Mesothelial cell of epicardium (in vitro differentiated cells): Measurements from ENCODE around the gene P4HTM. TPM values are rescaled to one million over a fixed set of nuclear protein-coding genes. Genes with fewer than 3 reads are reported as not detected.

Experiments used
- DNase-seq, 2 experiments: peaks; one replicate each; pipeline ENCODE4 v3.0.0; 2021; ENCODE audit warnings: low spot score in 2 of 2; ENCODE audit not compliant: unreplicated experiment in 2 of 2
- H3K27ac Mint-ChIP-seq: 2 replicates; pipeline ENCODE4 v1.8.0; 2021; ENCODE audit warnings: mixed read lengths
- H3K27me3 Mint-ChIP-seq: 2 replicates; pipeline ENCODE4 v1.8.0; 2021; ENCODE audit warnings: low read depth, mixed read lengths
- H3K36me3 Mint-ChIP-seq: 2 replicates; pipeline ENCODE4 v1.8.0; 2021; ENCODE audit warnings: mixed read lengths
- H3K4me1 Mint-ChIP-seq: 2 replicates; pipeline ENCODE4 v1.8.0; 2021; ENCODE audit warnings: mixed read lengths
- H3K4me3 Mint-ChIP-seq: 2 replicates; pipeline ENCODE4 v1.8.0; 2021; ENCODE audit warnings: mild to moderate bottlenecking, moderate library complexity, mixed read lengths
- H3K9me3 Mint-ChIP-seq: 2 replicates; pipeline ENCODE4 v1.8.0; 2021; ENCODE audit warnings: mixed read lengths
- CTCF ChIP-seq: fragments of 200-600 bp; sonication (generic); IDR thresholded peaks from one replicate; pipeline ENCODE4 v1.5.0; 2021; ENCODE audit warnings: antibody characterized with exemption; ENCODE audit not compliant: unreplicated experiment
- total RNA-seq: library from RNA; stranded (reverse); gene quantifications from 3 replicates; pipeline ENCODE4 v1.2.1, GENCODE V29; 2021

The P4HTM gene
- total RNA-seq, 1 donor from 2014 or later: 58.4 TPM

DNA sequence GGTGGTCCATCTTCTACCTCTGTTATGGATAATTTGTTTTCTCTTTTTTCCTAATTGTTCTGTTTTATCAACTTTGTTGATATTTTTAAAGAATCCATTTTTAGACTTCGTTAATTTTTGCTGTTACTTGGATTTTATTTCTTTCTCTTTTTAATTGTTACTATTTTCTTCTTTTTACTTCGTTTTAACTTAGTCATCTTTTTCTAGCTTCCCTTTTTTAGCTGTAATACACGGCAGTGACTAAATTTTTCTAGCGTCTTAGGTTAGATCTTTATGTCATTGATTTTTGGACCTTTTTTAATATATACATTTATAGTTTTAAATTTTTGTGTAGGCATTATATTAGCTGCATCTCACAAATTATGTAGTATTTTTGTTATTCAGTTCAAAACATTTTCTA lies 38.3 kb upstream of the P4HTM start:
- DNase-seq: no peak
- H3K9me3 Mint-ChIP-seq: no peaks in the 10 kb centered on the region
- no peak for TF ChIP-seq CTCF
- peaks cover 9% of the 10 kb centered on the region for H3K36me3 Mint-ChIP-seq
- H3K4me1 Mint-ChIP-seq: peaks cover 14% of the 10 kb centered on the region
- H3K27me3 Mint-ChIP-seq: no peaks in the 10 kb centered on the region
- no peak overlapping the region for H3K27ac Mint-ChIP-seq
- H3K4me3 Mint-ChIP-seq: no peak overlapping the region

DNA sequence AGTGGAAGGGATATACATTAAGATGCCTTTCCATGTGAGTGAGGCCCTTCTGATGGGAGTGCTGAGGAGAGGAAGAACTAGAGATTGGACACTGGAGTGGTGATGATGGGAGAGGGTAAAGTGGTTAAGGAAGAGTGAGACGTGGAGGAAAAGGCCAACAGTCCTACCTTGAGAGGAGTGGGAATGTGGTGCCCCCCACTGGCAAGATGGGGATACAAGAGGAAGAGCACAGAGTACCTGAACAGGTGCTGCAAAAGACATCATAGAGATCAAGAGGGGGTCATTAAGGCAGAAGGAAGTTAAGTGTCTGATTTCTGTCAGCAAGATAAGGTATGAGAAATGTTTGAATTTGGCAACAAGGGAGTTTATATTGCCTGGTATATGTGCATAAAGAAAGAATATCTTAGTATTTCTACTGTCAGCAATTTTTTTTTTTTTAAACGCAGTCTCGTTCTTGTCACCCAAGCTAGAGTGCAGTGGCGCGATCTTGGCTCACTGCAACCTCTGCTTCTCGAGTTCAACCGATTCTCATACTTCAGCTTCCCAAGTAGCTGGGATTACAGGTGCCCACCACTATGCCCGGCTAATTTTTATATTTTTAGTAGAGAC lies 37.4 kb upstream of the P4HTM start:
- Mint-ChIP-seq H3K9me3 (no peaks in the 10 kb centered on the region), H3K27me3 (no peaks in the 10 kb centered on the region), H3K4me3 (no peak overlapping the region), H3K4me1 (peaks cover 14% of the 10 kb centered on the region), H3K27ac (no peak overlapping the region), H3K36me3 (peaks cover 12% of the 10 kb centered on the region)
- no peak for TF ChIP-seq CTCF
- DNase-seq: no peak

DNA sequence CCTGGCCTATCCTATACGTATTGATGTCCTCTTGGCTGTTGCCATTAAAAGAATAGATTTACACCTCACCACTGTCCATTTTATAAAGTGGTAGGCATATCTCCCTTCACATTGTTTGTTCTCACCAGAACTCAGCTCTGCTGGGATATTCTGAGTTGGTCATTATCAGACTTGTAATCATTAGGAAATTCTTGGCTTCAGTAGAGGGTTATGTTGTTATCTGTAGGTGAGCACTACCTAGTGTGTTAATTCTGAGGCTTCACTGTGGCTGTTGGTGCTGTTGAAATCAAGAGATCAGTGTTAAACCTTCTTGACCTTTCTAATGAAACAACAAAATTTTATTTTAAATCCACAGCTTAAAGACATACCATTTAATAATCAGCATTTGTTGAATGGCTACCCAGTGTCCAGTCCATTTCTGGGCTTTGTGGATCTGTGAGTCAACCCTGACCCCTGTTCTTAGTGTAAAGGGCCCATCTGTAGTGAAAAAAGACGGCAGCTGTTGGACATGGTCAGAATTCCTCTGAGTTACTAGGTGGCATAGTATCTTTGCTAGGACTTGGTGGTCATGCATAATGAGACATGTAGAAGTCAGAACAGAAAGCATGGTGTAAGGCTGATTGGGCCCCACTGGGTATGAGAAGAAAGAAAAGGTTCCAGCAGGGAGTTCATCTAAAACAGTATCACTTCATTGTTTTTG lies 32.9 kb upstream of the P4HTM start:
- no peak overlapping the region for H3K4me3 Mint-ChIP-seq
- H3K4me1 Mint-ChIP-seq: no peaks in the 10 kb centered on the region
- no peak for DNase-seq
- H3K36me3 Mint-ChIP-seq: peaks cover 17% of the 10 kb centered on the region
- H3K9me3 Mint-ChIP-seq: no peaks in the 10 kb centered on the region
- H3K27me3 Mint-ChIP-seq: no peaks in the 10 kb centered on the region
- TF ChIP-seq CTCF: no peak
- no peak overlapping the region for H3K27ac Mint-ChIP-seq

DNA sequence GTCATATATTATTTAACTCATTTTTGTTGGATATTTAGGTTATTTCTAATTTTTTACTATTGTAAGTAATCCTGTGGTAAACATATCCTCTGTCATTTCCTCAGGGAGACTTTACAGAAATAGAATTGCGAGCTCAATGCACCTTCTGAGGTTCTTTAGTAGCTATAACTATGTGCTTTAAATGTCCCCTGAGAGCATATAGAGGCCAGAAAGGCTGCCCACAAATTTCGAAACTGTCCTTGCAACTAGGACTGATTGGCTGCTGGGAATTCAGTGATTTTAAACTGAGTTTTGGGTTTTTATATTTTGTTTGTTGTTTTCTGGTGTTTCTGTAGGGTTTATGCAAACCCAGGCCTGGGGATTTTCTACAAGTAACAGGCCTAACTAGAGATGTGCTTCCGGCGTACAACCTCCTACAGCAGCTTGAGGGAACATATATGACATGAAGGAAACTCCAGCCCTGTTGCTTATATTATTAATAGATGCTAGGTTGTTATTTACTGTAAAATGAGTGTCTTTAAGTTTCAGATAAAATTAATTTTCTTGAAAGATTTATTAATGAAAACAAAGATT lies 29.1 kb upstream of the P4HTM start:
- no peak for TF ChIP-seq CTCF
- Mint-ChIP-seq H3K36me3 (peaks cover 18% of the 10 kb centered on the region), H3K4me1 (no peaks in the 10 kb centered on the region), H3K27ac (no peak overlapping the region), H3K9me3 (no peaks in the 10 kb centered on the region), H3K4me3 (no peak overlapping the region), H3K27me3 (no peaks in the 10 kb centered on the region)
- no peak for DNase-seq

DNA sequence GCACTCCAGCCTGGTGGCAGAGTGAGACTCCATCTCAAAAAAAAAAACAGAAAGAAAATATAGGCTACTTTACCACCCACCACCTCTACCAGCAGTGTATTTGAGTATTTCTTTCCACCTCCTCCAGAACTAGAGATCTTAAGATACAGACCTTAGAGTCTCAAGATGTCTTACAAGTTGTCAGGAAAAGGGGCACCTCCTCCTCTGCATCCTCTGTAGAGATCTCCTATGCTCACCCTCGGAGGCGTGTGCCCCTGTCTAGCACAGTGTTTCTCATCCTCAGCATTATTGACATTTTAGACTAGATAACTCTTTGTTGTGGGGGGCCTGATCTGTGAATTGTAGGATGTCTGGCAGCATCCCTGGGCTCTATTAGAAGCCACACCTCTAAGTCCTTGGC lies 27.7 kb upstream of the P4HTM start:
- H3K9me3 Mint-ChIP-seq: no peaks in the 10 kb centered on the region
- TF ChIP-seq CTCF: no peak
- H3K4me1 Mint-ChIP-seq: no peaks in the 10 kb centered on the region
- no peak overlapping the region for H3K27ac Mint-ChIP-seq
- H3K4me3 Mint-ChIP-seq: no peak overlapping the region
- no peak for DNase-seq
- H3K27me3 Mint-ChIP-seq: no peaks in the 10 kb centered on the region
- peaks cover 21% of the 10 kb centered on the region for H3K36me3 Mint-ChIP-seq
